Muscle of back (tissue), 11 donors: ENCODE results near the gene MOG. TPM values are rescaled to one million over a fixed set of nuclear protein-coding genes. Genes with fewer than 3 reads are reported as not detected.
"Not testable (repeated sequence)": the region's sequence is repeated elsewhere in the genome, so short reads cannot be mapped to it uniquely, and the experiment has no call there.

Experiments used
- DNase-seq, 3 donors: peaks; one replicate each; pipeline versions ENCODE4 v3.0.0 to v3.0.0-alpha.2; 2013
- polyA plus RNA-seq, 10 donors: library from polyadenylated mRNA; unstranded; fragments of 120-200 nt; gene quantifications; one replicate each; pipeline ENCODE4 v1.2.1, GENCODE V29; 2013; ENCODE audit not compliant: insufficient read length in 10 of 10

Gene MOG
- polyA plus RNA-seq, 10 donors = not detected

DNA sequence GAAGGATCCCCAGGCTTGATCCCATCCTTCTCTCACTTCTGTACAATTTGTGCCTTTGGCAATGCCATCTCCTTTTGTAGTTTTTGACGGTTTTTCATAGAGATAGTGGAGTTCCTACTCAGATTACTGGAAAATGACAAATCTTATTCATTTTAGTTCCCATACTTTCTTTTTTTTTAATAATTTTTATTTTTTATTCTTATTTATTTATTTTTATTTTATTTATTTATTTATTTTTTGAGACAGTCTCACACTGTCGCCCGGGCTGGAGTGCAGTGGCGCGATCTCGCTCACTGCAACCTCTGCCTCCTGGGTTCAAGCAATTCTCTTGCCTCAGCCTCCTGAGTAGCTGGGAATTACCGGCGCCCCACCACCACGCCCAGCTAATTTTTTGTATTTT, 19.6 kb upstream of the MOG start:
- DNase-seq = no peak

DNA sequence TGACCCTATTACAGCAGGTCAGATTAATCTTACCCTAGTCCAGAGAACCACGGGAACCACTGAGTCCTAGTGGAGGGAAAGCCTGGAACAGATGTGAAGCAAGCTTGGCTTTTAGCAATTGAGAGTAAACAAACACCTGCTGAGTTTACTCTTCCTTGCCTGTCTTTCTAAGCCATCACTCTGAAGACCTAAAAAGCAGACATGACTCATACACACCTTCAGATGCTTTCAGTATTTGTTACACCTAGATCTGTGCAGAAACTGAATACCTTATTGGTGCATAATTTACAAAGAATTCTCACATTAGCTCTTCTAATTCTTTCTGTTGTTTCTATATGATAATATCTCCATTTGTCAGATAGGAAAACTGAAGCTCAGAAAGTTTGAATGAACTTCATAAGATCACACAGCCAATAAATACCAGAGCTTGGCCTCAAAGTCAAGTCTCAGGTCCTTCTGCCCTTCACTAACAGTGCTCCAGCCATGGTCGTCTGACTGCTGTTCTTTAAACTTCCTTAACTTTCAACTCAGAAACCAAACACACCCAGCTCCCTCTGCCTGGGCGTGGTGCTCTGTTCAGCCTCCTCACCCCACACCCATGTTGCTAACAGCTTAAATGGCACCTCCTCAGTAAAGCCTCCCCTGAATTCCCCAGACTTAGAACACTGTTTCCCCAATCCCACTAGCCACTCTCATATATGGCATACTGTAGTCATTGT, 15.3 kb upstream of the MOG start:
- DNase-seq = no peak

GRCh38 chr6:29647927-29648642, 8.8 kb upstream of the MOG start:
- DNase-seq = peak in 1 of 3 donors; percentile 37

GRCh38 chr6:29649701-29650673, 6.9 kb upstream of the MOG start:
- DNase-seq = peak; percentile 97 to 98 (median 98)

DNA sequence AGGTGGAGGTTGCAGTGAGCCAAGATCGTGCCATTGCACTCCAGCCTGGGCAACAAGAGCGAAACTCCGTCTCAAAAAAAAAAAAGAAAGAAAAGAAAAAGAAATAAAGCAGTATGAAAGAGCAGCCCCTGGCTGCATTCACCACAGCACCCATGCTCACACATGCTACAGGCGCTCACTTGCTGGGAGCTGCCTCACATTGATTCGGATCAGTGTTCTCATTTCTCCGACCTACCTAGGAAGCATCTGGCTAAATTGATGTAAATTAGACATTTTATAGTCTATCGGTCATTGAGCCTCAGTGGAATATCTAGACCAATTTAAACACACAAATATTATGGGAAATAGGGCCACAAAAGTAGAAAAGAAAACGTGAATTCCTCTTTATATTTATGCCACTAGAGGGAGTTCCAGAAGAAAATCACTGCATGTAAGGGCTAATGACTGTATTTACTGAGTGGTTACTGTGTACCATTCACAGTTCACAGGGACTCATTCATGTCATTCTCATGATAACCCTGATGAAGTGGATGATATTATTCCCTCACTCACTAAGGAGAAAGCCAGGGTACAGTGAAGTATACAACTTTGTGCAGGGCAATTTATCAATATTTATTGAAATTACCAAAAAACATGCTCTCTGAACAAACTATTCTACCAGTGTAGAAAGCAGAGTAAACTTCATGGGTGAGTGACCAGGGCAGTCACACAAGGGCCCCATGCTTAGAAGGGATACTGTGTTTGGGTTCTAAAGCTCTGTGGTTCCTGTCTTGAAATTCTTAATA, 5.3 kb upstream of the MOG start:
- peak in 1 of 3 donors; percentile 46 for DNase-seq

DNA sequence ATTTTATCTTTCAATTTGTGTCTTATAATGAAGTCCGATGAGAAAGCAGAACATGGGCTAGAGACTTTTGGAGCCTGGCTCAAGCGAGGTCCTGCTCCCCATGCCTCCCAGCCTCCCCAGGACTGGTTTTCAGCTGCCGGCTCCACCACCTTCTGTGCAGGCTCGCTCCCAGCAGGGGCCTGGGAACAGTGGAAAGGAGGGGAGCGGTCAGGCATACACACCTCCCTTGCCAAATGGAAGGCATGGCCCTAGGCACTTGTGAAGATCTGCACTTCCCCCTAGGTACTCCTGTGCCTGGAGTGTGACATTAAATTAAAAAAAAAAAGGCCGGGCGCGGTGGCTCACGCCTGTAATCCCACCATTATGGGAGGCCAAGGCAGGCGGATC, 4.7 kb upstream of the MOG start:
- DNase-seq = no peak

DNA sequence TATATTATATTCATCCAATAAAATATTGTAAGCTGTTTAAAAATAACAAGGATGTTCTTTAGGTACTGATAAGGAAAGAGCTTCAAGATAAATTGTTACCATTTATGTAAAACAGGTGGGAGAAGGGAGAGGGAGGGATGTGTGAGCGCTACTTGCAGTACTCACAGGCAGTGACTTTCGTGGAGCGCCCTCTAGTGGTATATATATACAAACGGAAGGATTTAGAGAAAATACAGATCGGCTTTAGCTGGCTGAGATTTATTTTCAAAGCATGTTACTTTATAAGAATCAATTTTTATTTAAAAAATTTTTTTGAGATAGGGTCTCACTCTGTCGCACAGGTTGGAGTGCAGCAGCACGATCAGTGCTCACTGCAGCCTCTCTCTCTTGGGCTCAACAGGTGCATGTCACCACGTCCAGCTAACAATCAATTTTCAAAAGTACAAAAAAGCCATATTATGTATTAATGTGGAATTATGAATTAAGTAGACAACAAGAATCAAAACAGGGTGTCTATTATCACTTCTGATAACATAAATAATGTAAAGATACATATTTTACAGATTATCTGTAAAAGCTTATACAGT, 3.3 kb upstream of the MOG start:
- peak; percentile 51 to 72 (median 58) for DNase-seq

- DNase-seq = no peak
Measured at GRCh38 chr6:29655658-29656057, 1.2 kb upstream of the MOG start.

- DNase-seq = no peak
Measured at GRCh38 chr6:29656157-29656556, 735 bp upstream of the MOG start.

GRCh38 chr6:29661071-29661470, 4.2 kb downstream of the MOG start:
- no peak for DNase-seq

GRCh38 chr6:29661502-29662141, 4.7 kb downstream of the MOG start:
- not testable (repeated sequence) for DNase-seq

GRCh38 chr6:29663300-29664042, 6.6 kb downstream of the MOG start:
- no peak for DNase-seq

DNA sequence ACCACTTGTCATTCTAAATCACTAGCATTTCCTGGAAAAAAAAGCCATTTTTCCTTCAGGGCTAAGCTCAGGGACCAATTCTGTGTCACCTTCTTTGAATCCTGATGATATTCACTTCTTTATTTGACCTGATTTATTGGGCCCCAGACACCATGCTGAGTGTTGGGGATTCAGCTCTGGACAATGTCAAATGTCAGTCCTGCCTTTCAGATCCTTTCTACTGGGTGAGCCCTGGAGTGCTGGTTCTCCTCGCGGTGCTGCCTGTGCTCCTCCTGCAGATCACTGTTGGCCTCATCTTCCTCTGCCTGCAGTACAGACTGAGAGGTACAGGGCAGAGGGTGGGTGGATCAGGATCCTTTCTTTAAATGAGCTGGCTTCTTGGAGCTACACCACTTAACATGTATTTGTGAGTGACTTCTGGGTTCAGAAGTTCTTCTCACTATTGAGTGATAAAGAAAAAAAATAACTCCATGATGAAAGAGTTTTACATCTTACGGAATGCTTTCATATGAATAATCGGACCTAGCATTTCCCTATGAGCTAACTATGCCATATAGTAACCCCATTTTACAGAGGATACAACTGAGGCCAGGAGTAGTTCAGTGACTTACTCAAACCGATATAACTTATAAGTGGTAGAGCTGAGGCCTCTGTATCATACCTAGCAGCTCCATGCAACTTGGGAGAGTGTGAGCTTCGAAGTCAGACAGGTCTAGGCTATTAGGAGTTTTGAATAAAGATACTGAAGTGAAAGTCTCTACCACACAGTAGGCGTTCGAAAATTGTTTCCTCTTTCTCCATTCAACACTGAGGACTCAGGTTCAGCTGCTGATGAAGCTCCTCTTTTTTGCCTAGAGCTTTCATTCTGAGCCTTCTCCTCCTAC, 9.3 kb downstream of the MOG start:
- no peak for DNase-seq

DNA sequence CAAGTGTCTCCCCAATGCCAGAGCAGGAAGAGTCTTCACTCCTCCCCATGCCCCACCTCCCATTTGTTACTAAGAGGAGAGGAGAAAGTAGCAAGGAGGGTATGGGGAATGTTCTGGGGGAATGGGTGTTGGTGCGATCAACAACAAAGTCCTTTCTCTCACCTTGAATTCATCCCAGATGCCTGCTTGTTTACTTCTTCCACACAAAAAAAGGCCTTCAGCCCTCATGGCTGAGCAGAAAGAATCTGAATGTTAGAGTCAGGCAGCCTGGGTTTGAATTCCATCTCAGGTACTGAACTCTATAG, 9.9 kb downstream of the MOG start:
- no peak for DNase-seq

GRCh38 chr6:29667158-29667557, 10.3 kb downstream of the MOG start:
- no peak for DNase-seq

DNA sequence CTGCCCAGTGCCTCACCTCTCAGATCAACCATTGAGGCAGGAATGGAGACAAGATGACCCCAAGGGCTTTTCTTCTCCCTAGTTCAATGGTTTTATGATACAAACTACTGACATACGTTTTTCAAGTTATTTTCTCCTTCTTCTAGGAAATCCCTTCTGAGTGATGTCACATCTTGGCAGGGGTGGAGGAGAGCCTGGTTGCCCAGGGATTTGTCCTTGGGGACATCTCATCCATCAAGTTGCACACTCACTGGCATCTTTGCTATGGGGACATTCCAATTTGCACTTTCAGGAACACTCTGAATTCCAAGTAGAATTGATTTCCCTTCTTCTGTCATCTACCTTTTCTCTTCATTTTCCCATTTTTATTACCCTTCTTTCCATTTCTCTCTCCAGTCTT, 14.1 kb downstream of the MOG start:
- DNase-seq = no peak

- DNase-seq = not testable (repeated sequence)
Measured at GRCh38 chr6:29672116-29672515, 15.2 kb downstream of the MOG start.

GRCh38 chr6:29673161-29673560, 16.3 kb downstream of the MOG start:
- no peak for DNase-seq

GRCh38 chr6:29674008-29674407, 17.1 kb downstream of the MOG start:
- no peak for DNase-seq
